GM18873 (cell line): ENCODE measurements around the gene NIT2.
"Not testable (repeated sequence)": the region's sequence is repeated elsewhere in the genome, so short reads cannot be mapped to it uniquely, and the experiment has no call there.

ENCODE experiments used
- ATAC-seq: cut with Tn5 transposase; IDR thresholded peaks from one replicate; pipeline ENCODE4 v1.9.1; 2021; ENCODE audit warnings: mild to moderate bottlenecking, moderate library complexity, moderate number of reproducible peaks; ENCODE audit not compliant: unreplicated experiment, low FRiP score

NIT2 gene

DNA sequence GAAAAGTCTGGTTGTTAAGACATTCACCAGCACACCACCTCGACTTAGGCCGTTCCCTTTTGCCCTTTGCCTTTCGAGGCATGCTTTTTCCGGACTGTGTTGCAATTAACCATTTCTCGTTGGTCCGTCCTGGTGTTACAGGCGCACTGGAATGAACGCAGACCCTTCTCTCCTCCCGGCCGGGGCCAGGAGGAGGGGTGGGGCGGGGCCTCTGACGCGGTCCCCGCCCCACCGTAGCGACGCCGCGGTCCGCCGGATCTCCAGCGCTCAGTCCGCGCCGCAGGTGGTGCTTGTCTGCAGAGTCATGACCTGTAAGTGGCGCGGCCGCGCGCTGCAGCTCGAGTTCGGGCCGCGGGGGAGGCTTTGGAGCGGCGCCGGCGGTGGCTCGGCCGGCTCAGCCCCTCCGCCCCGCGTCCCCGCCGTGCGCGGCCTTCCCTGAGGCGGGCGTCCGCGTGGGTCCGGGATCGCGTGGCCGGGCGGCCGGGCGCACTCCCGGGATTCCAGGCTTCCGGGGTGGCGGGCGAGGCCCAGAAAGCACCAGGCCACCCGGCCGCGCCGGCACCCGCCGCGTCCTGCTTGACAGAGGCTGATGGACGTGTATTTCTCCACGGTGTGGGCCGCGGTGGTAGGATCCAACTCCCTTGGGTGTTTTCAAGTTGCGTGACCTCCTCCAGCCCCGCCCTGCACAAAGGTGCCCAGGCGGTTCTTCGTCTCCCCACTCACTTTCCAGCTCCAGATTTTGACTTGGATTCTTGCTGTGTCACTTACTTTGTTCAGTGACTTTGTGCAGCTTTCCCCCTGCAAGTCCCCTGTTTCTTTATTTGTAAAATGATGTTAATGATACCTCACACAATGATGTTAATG lies at the start of gene NIT2:
TSS of gene NIT2 (plus strand) at position 270 of the 864 bp plus-strand sequence. CDS start at position 305, 35 bp downstream.
- peak; percentile 92 for ATAC-seq

GRCh38 chr3:100288288-100288894 lies 46.2 kb upstream of the NIT2 start:
- ATAC-seq = no peak

DNA sequence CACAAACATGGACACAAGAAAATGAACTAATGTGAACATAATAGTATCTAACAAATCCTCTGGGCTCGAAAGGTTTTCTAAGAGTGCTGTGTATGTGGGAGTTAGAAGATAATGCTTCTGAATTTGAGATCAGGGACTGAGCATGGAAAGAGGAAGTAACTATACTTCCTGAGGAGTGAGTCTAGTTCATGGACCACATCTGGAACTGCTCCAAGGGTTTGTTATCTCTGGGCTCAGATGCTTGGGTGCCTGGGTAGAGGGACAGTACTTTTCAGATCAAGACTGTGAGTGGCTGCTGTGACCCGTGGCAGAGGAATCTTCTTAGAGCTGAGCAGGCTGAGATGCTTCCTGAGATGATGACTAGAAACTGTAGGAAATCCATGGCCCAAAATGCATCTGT lies 45.2 kb upstream of the NIT2 start:
- ATAC-seq = no peak

DNA sequence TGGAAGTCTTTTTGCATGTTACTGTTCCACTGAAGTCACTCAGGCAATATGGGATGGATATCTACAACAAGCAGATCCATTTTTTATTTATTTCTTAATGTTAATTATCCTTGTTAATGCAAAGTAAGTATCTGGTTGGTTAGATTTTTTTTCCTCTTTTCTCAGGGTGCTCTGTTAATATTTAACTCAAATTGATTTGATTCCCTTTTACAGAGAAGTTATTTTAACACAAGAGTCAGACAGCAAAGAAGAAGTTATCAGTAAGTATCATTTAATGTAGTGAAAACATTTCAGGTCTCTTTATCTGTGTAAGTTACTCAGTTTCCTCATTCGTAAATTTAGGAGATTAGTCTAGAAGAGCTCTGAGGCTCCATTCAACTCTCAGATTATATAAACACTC lies 39.5 kb upstream of the NIT2 start:
- no peak for ATAC-seq

DNA sequence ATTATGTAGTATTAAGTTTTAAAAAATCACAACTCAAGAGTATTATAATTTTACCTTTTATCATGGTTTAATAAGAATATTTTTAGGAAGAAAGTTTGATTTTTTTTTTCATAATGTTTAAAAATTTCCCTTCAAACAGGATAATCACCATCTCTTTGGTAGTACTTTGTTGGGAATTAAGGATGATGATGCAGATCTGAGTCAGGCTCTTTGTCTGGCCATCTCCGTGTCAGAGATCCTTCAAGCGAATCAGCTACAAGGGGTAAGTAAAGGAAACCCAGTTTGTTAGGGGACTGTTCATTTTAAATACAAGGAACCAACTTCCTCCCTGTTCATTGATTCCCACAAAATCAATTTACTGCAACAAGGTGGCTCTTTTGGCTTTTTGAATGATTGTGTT lies 36.8 kb upstream of the NIT2 start:
- no peak for ATAC-seq

DNA sequence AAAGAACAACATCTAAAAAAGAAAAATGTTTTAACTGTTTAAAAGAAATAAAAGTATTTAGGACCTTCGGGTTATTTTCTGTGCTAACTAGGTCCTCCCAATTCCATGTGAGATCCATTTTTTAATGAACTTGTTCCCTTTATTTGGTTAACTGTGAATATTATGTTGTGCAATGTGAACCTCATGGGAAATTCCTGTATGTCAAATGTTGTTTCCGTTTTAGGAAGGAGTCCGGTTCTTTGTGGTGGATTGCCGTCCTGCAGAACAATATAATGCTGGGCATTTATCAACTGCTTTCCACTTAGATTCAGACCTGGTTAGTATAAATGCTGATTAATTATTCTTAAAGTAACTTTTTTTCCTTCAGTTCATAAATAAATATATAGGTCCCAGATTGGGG lies 35.5 kb upstream of the NIT2 start:
- ATAC-seq = no peak

GRCh38 chr3:100306695-100307094 lies 27.9 kb upstream of the NIT2 start:
- ATAC-seq = no peak

DNA sequence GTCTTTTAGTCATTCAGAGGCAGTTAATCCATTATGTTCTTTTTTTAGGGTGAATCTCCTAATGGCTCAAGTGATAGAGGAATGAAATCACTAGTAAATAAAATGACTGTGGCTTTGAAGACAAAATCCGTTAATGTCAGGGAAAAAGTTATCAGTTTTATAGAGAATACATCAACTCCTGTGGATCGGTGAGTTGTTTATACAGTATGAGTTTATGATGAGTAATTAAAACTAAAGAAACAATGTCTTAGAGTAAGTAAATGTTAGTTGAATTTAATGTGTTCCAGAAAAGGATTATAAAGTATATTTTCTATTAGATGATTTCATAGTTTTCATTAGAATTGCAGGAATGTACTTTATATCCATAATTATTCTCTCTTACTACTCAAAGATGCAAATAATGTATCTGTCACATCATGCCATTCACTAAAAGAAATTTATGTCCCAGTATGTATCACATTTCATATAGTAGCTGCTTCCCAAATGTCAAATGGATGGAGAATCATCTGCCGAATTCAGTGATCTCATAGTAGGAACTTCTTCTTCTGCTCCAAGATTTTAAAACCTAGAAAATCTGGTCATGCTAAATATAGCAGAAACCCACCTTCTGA lies 24.1 kb upstream of the NIT2 start:
- ATAC-seq = no peak

- ATAC-seq = no peak
Measured at GRCh38 chr3:100311011-100311410, 23.5 kb upstream of the NIT2 start.

DNA sequence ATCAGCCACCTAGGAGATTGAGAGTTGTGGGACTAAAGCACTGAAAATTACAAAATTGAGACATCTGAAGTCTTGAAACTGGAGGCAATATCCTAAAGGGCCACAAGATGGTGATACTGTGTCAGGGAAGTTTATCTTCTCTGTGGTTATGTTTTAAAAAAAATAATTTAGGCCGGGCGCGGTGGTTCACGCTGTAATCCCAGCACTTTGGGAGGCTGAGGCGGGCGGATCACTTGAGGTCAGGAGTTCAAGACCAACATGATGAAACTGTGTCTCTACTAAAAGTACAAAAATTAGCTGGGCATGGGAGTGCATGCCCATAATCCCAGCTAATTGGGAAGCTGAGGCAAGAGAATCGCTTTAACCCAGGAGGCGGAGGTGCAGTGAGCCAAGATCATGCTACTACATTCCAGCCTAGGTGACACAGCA lies 17.9 kb upstream of the NIT2 start:
- ATAC-seq = no peak

DNA sequence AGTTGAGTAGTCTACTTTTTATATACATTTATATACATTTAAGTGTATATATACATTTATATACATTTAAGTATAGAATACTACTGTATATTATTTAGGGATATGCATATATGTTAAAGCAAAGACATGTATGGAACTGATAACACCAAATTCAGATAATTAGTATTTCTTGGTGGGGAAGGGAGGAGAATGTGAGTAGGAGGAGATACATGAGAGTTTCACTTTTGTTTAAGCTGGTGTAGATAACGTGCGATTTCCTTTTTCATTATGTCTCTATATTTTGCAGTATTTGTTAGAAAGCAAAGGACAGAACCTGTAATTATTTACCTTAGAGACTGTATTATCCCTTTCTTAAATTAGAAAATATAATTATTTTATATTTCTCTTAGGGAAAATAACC lies 16.6 kb upstream of the NIT2 start:
- no peak for ATAC-seq

GRCh38 chr3:100319951-100320350 lies 14.6 kb upstream of the NIT2 start:
- no peak for ATAC-seq

DNA sequence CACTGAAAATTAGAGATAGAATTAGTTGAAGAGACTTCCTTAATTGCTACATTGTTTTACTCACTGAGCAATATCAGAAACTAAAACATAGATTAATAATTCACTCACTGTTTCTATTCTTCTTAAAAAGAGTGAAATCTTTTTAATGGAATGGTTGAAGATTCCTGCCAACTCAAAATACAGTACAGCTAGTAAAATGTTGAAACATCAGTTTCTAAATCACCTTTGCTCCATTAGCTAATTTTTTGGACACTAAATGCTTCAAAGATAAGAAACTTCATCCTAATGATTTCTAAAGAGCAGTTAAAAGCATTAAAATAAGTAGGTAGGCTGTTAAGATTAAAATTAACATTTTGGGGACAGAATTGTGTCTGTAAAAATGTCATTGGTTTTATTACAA lies 10.5 kb upstream of the NIT2 start:
- no peak for ATAC-seq

DNA sequence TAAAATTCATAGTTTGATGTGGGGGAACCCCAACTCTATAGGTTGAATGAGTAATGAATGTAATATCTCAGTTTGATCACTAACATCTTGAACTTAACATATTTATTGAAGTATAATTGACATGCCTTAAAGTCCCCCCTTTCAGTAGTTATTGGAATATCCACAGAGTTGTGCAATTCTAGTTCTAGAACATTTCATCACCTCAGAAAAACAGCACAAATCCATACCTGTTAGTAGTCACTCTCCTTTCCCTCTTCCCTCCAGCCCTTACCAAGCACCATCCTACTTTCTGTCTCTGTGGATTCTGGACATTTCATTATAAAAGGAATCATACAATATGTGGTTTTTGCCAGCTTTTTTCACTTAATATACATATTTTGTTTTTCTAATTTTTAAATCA lies 8.7 kb upstream of the NIT2 start:
- ATAC-seq = no peak

DNA sequence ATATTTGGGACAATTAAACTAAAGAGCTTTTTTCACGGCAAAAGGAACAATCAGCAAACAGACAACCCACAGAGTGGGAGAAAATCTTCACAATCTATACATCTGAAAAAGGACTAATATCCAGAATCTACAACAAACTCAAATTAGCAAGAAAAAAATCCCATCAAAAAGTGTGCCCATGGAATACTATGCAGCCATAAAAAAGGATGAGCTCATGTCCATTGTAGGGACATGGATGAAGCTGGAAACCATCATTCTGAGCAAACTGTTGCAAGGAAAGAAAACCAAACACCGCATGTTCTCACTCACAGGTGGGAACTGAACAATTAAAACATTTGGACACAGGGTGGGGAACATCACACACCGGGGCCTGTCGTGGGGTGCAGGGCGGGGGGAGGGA lies 7.2 kb upstream of the NIT2 start:
- ATAC-seq = not testable (repeated sequence)

- ATAC-seq = no peak
Measured at GRCh38 chr3:100329800-100330489, 4.6 kb upstream of the NIT2 start.

DNA sequence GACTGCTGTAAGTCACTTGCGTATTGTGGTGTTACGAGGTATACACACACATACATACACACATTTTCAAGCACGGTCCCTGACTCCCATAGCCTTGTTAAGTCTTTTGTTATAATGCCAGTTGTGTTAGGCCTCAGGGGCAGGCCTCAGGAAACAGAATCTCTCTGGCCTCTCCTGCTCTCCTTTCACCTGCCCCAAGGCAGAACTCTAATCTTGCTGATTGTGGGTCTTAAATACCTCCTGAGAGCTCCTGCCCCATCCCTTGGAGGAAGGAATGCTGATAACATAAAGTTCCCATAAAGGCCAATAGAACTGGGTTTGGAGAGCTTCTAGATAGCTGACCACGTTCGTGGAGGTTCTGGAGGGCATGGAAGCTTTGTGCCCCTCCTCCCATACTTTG lies 3.9 kb upstream of the NIT2 start:
- ATAC-seq = no peak

GRCh38 chr3:100331660-100332059 lies 2.9 kb upstream of the NIT2 start:
- ATAC-seq = no peak

DNA sequence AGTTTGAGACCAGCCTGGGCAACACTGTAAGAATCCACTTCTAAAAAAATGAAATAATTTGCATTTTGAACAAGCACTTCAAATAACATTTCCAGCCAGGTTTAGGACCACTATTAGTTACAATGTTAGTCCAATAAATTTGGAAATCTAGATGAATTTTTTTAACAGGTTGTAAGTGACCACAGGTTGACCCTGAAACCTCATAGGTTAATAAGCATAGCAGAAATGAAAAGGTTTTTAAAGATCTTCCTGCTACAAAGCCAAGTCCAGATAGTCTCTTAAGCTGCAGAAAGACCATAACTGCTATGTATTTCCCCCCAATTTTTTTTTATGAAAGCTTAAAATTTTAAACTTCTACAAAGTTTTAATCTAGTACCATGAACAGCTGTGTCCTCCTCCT lies 1.5 kb upstream of the NIT2 start:
- ATAC-seq = no peak

GRCh38 chr3:100333970-100334487 lies 528 bp upstream of the NIT2 start:
- ATAC-seq = peak; percentile 26

DNA sequence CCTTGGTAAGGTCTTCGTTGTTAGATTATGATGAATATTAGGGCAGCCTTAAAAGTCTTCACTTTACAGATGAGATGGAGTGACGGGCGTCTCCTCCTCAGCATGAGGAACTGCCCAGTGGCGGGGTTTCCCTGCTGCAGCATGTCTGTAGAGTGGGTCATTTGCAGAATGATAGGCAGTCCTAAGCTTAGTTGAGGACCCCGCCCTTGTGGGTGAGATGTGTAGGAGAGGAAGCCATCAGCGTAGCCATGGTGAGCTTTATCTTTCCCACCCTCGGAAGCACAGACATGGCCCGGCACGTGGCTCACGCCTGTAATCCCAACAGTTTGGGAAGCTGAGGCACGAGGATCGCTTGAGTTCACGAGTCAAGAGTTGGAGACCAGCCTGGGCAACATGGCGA lies 877 bp downstream of the NIT2 start:
- peak; percentile 53 for ATAC-seq
